K562 (cell line): ENCODE data around the gene DOCK8. TPM values are rescaled to one million over a fixed set of nuclear protein-coding genes. Genes with fewer than 3 reads are reported as not detected.
A peak's percentile ranks its signal among the peaks of the same experiment; 100 is the strongest.

Source experiments
- ATF7 ChIP-seq: fragments of 450-650 bp; IDR thresholded peaks from 2 replicates; pipeline ENCODE4 v1.7.1; 2014; ENCODE audit warnings: mild to moderate bottlenecking, moderate library complexity
- E4F1 ChIP-seq: fragments of 250-450 bp; sonication (Bioruptor Pico); IDR thresholded peaks from 2 replicates; pipeline ENCODE4 v1.5.0; 2021; ENCODE audit warnings: mild to moderate bottlenecking, borderline replicate concordance
- GTF2E2 ChIP-seq: fragments of 200-800 bp; sonication (Bioruptor generic); IDR thresholded peaks from 2 replicates; pipeline ENCODE4 v1.6.1; 2016; ENCODE audit warnings: missing genetic modification characterization, missing compliant biosample characterization
- HDAC3 ChIP-seq: fragments of 450-650 bp; IDR thresholded peaks from 2 replicates; pipeline ENCODE4 v1.6.1; 2018; ENCODE audit warnings: borderline replicate concordance, mild to moderate bottlenecking, moderate library complexity; ENCODE audit not compliant: partially characterized antibody
- HINFP ChIP-seq: fragments of 450-650 bp; conservative IDR thresholded peaks from 2 replicates; pipeline ENCODE4 v1.6.1; 2016; ENCODE audit warnings: missing genetic modification characterization, low read depth, mild to moderate bottlenecking, control low read depth, missing compliant biosample characterization
- HNRNPL ChIP-seq: fragments of 200-400 bp; formaldehyde crosslinking; IDR thresholded peaks from 2 replicates; pipeline ENCODE4 v1.6.1; 2017; ENCODE audit warnings: low read depth, mild to moderate bottlenecking, low read length
- KAT8 ChIP-seq: fragments of 450-650 bp; IDR thresholded peaks from 2 replicates; pipeline ENCODE4 v1.6.1; 2016; ENCODE audit warnings: low read depth, mild to moderate bottlenecking
- MGA ChIP-seq: fragments of 450-650 bp; IDR thresholded peaks from 2 replicates; pipeline ENCODE4 v1.6.1; 2016; ENCODE audit warnings: mild to moderate bottlenecking, moderate library complexity
- POLR2AphosphoS2 ChIP-seq: IDR thresholded peaks from 2 replicates; pipeline ENCODE4 v1.6.1; 2012; ENCODE audit warnings: low read length, improper control_type of control experiment
- RAD51 ChIP-seq: fragments of 450-650 bp; IDR thresholded peaks from 2 replicates; pipeline ENCODE4 v1.7.1; 2016; ENCODE audit warnings: low read depth, mild to moderate bottlenecking, borderline replicate concordance
- ZNF133 ChIP-seq: fragments of 250-450 bp; sonication (Bioruptor Pico); IDR thresholded peaks from 2 replicates; pipeline ENCODE4 v1.4.0; 2020; ENCODE audit warnings: mild to moderate bottlenecking
- ZNF165 ChIP-seq: fragments of 250-450 bp; sonication (Bioruptor Pico); IDR thresholded peaks from 2 replicates; pipeline ENCODE4 v1.4.0; 2020; ENCODE audit warnings: borderline replicate concordance
- ZNF551 ChIP-seq: fragments of 250-450 bp; sonication (Bioruptor Pico); IDR thresholded peaks from 2 replicates; pipeline ENCODE4 v1.5.0; 2021; ENCODE audit warnings: mild to moderate bottlenecking, moderate library complexity
- ZNF561 ChIP-seq: fragments of 450-650 bp; formaldehyde crosslinking; conservative IDR thresholded peaks from 2 replicates; pipeline ENCODE4 v1.4.0; 2020; ENCODE audit warnings: mild to moderate bottlenecking, moderate library complexity
- polyA plus RNA-seq, 8 experiments: library from polyadenylated mRNA; depleted of rRNA in 4 of 8; stranded (reverse) in 5 of 8; unstranded in 3 of 8; fragments of >200 nt; fragmentation: Nextera tagmentation in 2 of 8; fragmentation: Illumina TruSeq in 1 of 8; extraction: Ambion mirVana in 2 of 8; extraction: Trizol in 1 of 8; gene quantifications; 2 replicates each; pipeline versions ENCODE4 v1.2.1 to v1.2.3, GENCODE V29; 2011 to 2014; ENCODE audit warnings: inconsistent platforms in 1 of 8, missing spikeins in 1 of 8
- total RNA-seq, 7 experiments: library from RNA; depleted of rRNA in 6 of 7; stranded (reverse); fragments of >200 nt in 6 of 7; fragmentation: Illumina TruSeq in 2 of 7; extraction: Trizol in 2 of 7; gene quantifications; 2 replicates each; pipeline versions ENCODE4 v1.2.1 to v1.2.3, GENCODE V29; 2011 to 2021; ENCODE audit warnings: low replicate concordance in 1 of 7

The DOCK8 gene
- total and polyA plus RNA-seq, 9 of the 15 experiments (the other 6 are each of a cell fraction or from before 2014, with no cell fraction given): 14.4 to 53.8 (median 25.1) TPM

DNA sequence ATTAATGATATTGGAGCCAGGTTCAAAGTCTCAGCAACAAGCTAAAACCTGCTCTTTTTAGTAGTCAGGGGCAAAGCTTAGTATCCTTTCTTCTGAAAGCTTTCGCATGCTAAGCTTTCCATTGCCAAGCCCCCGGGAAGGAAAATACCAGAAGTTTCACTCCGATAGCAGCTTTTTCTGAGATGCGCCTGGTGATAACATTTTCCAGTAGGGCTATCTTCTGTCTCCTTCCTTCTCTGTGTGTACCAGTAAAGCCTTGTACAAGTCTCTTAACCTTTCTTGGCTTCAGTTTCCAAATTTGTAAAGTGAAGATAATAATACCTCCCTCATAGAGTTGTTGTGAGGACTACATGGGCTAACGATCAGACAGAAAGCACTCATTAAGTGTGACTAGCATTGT is 36.7 kb downstream of the DOCK8 start (continued):
- TF ChIP-seq MGA: peak; percentile 41; the same call in 1 of the 2 replicates
- no peak for TF ChIP-seq ZNF551
- TF ChIP-seq GTF2E2: no peak
- TF ChIP-seq E4F1 (CRISPR knock-in tag): no peak
- no peak for TF ChIP-seq ZNF133 (CRISPR knock-in tag)
- no peak for TF ChIP-seq ZNF165
- no peak for TF ChIP-seq HNRNPL
- no peak for TF ChIP-seq ZNF561 (CRISPR knock-in tag)
- no peak for TF ChIP-seq KAT8
- peak; percentile 37 for TF ChIP-seq ATF7
- no peak for TF ChIP-seq RAD51
- peak; percentile 82 for TF ChIP-seq HDAC3
- TF ChIP-seq HINFP (tag): no peak
- no peak for TF ChIP-seq POLR2AphosphoS2
